ENCODE measurements around the gene TMEM164.

Gene TMEM164

DNA sequence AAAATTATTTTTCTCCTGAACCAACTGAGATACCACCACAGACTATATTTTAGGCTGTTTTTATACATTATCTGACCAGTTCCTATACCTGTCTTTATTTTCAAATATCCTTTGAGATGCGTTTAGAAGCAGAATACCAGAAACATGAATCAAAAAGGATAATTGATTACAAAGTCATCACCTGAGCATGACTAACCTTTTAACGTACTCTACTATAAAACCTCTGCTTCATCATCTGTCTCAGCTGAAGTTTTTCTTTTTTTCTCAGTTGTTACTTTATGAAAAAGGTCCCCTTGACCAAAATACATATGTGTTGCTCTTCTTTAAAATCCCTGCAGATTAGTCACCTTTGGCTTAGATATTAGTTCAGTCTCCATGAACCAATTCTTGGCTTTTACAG lies 205.2 kb downstream of the TMEM164 start:
- no peak for DNase-seq (ENCODE audit: low read depth, low spot score)

- DNase-seq (ENCODE audit: low read depth, low spot score), result no peak
These were observed 207.7 kb downstream of the TMEM164 start for GRCh38 chrX:110210417-110211139.

- DNase-seq (ENCODE audit: low read depth, low spot score), result no peak
These were observed 208.4 kb downstream of the TMEM164 start for GRCh38 chrX:110211340-110211739.

DNA sequence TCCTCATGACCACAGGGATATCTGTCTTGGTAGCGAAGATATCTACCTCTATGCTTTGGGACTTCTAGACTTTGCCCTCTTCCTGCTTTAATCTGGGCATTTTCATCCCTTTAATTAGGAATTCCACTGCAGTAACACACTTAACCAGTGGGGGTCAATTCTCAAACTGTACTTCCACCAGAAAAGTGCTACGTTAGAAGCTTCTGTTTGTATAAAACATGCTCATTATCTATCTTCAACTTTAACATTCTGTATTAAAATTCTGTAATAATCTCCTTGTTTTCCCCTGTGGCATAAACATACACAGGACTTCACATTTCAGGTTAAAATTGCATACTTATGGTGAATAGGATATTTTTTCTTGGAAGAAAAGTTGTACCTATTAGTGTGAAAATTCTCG lies 209.4 kb downstream of the TMEM164 start:
- DNase-seq (ENCODE audit: low read depth, low spot score), result no peak

DNA sequence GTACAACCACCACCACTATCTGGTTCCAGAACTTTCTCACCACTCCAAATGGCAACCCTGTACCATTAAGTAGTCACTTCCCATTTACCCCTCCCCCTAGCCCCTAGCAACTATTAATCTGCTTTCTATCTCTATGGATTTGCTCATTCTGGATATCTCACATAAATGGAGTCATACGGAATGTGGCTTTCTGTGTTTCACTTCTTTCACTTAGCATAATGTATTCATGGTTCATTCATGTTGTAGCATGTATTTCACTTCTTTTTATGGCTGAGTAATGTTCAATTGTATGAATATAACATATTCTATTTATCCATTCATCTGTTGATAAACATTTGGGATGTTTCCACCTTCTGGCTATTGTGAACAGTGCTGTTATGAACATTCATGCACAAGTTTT lies 210.3 kb downstream of the TMEM164 start:
- DNase-seq (ENCODE audit: low read depth, low spot score), result no peak

- no peak for DNase-seq (ENCODE audit: low read depth, low spot score)
These were observed 211.8 kb downstream of the TMEM164 start for GRCh38 chrX:110214684-110215083.

DNA sequence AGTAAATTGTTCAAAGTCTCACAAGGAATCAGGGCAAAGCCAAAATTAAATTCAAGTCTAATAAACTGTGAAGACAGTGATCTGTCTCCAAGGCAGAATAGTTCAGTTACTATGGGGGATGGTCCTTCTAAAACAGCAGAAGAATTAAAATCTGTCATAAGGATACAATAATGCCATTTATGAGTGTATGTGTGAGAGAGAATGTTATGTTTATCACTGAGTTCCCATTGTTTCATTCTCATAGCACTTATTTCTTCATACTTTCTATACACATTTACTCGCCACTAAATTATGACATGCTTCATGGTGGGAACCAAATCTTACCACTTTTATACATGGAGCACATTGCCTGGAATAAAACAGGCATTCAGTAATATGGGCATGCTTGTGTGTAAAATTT lies 212.5 kb downstream of the TMEM164 start:
- no peak for DNase-seq (ENCODE audit: low read depth, low spot score)

GRCh38 chrX:110216027-110216426 lies 213.1 kb downstream of the TMEM164 start:
- DNase-seq (ENCODE audit: low read depth, low spot score), result no peak

DNA sequence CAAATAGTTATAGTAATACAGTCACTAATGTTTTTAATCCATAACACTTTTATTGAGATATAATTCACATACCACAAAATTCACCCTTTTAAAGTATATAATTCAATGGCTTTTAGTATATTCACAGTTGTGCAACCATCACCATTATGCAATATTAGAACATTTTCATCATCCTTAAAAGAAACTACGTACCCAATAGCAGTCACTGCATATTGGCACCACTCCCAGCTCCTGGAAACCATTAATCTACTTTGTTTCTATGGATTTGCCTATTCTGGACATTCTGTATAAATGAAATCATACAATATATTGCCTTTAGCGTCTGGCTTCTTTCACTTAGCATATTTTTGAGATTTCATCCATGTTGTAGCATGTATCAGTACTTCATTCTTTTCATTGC lies 215.7 kb downstream of the TMEM164 start:
- no peak for DNase-seq (ENCODE audit: low read depth, low spot score)

DNA sequence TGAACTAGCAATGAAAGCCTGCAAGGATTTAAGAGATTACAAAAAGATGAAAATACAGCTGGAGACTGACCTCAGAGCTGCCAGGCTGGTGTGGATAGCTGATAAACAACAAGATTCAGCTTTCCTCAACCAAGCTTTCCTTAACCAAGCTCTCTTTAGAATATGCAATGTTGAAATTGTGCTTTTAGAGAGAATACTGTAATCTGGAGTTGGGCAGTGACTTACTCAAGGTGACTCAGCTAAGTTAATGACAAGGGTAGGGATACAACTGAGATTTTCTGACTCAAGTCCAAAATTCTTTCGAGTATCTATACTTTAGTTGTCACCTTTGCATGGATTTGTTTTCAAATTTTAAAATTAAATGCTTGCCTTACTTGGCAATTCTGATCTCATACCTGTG lies 217.0 kb downstream of the TMEM164 start:
- no peak for DNase-seq (ENCODE audit: low read depth, low spot score)

DNA sequence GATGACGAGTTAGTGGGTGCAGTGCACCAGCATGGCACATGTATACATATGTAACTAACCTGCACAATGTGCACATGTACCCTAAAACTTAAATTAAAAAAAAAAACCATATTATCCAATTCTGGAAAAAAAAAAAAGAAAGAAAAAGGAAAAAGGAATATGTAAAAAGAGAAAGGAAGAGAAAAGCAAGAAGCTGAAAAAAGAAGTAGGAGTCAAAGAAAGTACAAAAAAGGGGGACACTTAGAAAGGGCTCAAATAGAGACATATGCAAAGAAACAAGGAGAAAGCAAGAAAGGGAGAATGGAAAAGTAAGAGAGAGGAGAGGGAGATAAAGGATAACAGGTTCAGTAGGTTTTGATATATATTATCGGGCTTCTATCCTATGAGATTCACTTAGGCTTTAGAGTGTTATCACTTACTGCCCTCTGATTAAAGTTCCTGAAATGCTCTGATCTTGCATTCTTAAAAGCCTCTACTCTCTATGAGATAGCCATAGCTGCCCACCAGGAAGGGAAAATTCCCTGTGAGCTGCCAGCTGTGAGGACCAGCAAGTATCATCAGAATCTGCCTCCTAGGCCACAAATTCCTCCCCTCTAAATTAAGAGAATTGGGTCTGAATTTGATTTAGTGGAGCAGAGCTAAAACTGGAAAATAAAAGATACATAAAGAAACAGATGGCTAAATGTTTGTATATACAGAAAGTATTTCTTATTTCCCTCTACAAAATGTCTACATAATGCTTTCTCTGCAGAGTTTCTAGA lies 219.8 kb downstream of the TMEM164 start:
- no peak for DNase-seq (ENCODE audit: low read depth, low spot score)

- no peak for DNase-seq (ENCODE audit: low read depth, low spot score)
These were observed 222.2 kb downstream of the TMEM164 start for GRCh38 chrX:110224926-110225617.

DNA sequence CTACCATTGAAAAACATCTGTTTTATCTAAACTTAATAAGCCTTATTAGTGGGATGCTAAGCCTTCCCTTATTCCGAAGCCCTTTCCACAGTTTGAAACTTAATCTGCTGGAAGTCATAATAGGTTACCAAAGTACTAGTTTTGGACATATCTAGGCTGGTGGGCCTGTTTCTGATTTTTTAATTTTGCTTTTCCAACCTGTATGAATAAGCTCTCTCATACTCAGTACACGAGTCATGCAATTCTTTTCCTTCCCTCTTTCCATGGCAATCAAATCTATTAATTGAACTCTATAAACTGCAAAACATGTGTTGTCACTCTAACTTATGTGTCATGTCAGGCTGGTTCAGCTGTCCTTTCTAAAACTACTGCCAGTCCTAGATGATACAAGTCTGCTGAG lies 224.0 kb downstream of the TMEM164 start:
- no peak for DNase-seq (ENCODE audit: low read depth, low spot score)
